ENCODE results near the gene PRLH.
"Not testable (repeated sequence)": the region's sequence is repeated elsewhere in the genome, so short reads cannot be mapped to it uniquely, and the experiment has no call there.

Gene PRLH

GRCh38 chr2:237583385-237584295, 17.3 kb downstream of the PRLH start:
- DNase-seq (ENCODE audit: low read depth), result no peak

GRCh38 chr2:237585590-237586221, 19.3 kb downstream of the PRLH start:
- DNase-seq (ENCODE audit: low read depth), result no peak

GRCh38 chr2:237588044-237588696, 21.8 kb downstream of the PRLH start:
- no peak for DNase-seq (ENCODE audit: low read depth)

- DNase-seq (ENCODE audit: low read depth), result no peak
These were observed 24.1 kb downstream of the PRLH start, which contains the start of gene RAB17 for GRCh38 chr2:237590272-237591140. RAB17 (minus strand) TSS chr2:237590734; CDS start chr2:237586154, 4,580 bp downstream.

- DNase-seq (ENCODE audit: low read depth), result no peak
These were observed 24.9 kb downstream of the PRLH start for GRCh38 chr2:237591141-237591881.

- no peak for DNase-seq (ENCODE audit: low read depth)
These were observed 26.1 kb downstream of the PRLH start for GRCh38 chr2:237592425-237592980.

GRCh38 chr2:237593036-237593435, 26.7 kb downstream of the PRLH start:
- no peak for DNase-seq (ENCODE audit: low read depth)

GRCh38 chr2:237593596-237594320, 27.4 kb downstream of the PRLH start:
- no peak for DNase-seq (ENCODE audit: low read depth)

- no peak for DNase-seq (ENCODE audit: low read depth)
These were observed 28.1 kb downstream of the PRLH start for GRCh38 chr2:237594514-237594871.

GRCh38 chr2:237595829-237596519, 29.6 kb downstream of the PRLH start:
- not testable (repeated sequence) for DNase-seq (ENCODE audit: low read depth)

- no peak for DNase-seq (ENCODE audit: low read depth)
These were observed 30.3 kb downstream of the PRLH start for GRCh38 chr2:237596520-237597195.

GRCh38 chr2:237597196-237598145, 31.1 kb downstream of the PRLH start:
- DNase-seq (ENCODE audit: low read depth), result no peak

GRCh38 chr2:237598468-237599208, 32.3 kb downstream of the PRLH start:
- DNase-seq (ENCODE audit: low read depth), result no peak

GRCh38 chr2:237599465-237600110, 33.2 kb downstream of the PRLH start:
- DNase-seq (ENCODE audit: low read depth), result no peak

GRCh38 chr2:237600205-237600846, 34.0 kb downstream of the PRLH start:
- no peak for DNase-seq (ENCODE audit: low read depth)

All from activated T-helper 9 cell treated with anti-CD3 and anti-CD28 coated beads, Interleukin-2, amount 50 U/mL, for 16 hours (primary cell).